Stimulated activated CD4-positive, alpha-beta T cell treated with anti-CD3 and anti-CD28 coated beads, Interleukin-4, amount 100 ng/mL, for 4 hours (primary cell): Measurements from ENCODE around the gene EGR4.

Experiments
- DNase-seq, 2 experiments: peaks; one replicate each; pipeline ENCODE4 v3.0.0-alpha.2; 2020

EGR4 gene

GRCh38 chr2:73289304-73289703, 4.0 kb downstream of the EGR4 start:
- DNase-seq, result no peak

GRCh38 chr2:73286134-73286655, 7.2 kb downstream of the EGR4 start:
- DNase-seq, result no peak

- DNase-seq, result no peak
Observed at GRCh38 chr2:73285159-73285739, 8.1 kb downstream of the EGR4 start.

GRCh38 chr2:73284296-73285158, 8.8 kb downstream of the EGR4 start, which contains the start of gene FBXO41:
Gene FBXO41, minus strand, starts transcription at chr2:73284478. Its CDS starts 14,848 bp downstream, at chr2:73269630.
- peak; percentile 79 to 88 for DNase-seq

GRCh38 chr2:73283545-73284295, 9.6 kb downstream of the EGR4 start:
- DNase-seq, result peak in 1 of 2 experiments; percentile 23

GRCh38 chr2:73282924-73283544, 10.3 kb downstream of the EGR4 start:
- no peak for DNase-seq

GRCh38 chr2:73281244-73281643, 12.1 kb downstream of the EGR4 start:
- DNase-seq, result no peak

- DNase-seq, result no peak
Observed at GRCh38 chr2:73279852-73280251, 13.5 kb downstream of the EGR4 start.

GRCh38 chr2:73272270-73272669, 21.1 kb downstream of the EGR4 start:
- DNase-seq, result no peak

- no peak for DNase-seq
Observed at GRCh38 chr2:73269686-73270465, 23.5 kb downstream of the EGR4 start.

GRCh38 chr2:73268830-73269685, 24.3 kb downstream of the EGR4 start:
- peak; percentile 70 to 71 for DNase-seq

GRCh38 chr2:73268366-73268829, 24.9 kb downstream of the EGR4 start:
- no peak for DNase-seq

- no peak for DNase-seq
Observed at GRCh38 chr2:73267008-73267407, 26.3 kb downstream of the EGR4 start.

- no peak for DNase-seq
Observed at GRCh38 chr2:73266061-73266901, 27.1 kb downstream of the EGR4 start.

GRCh38 chr2:73265298-73266060, 27.9 kb downstream of the EGR4 start:
- no peak for DNase-seq

GRCh38 chr2:73264783-73265182, 28.6 kb downstream of the EGR4 start:
- DNase-seq, result no peak

- DNase-seq, result no peak
Observed at GRCh38 chr2:73264332-73264606, 29.1 kb downstream of the EGR4 start.

- no peak for DNase-seq
Observed at GRCh38 chr2:73263540-73264331, 29.6 kb downstream of the EGR4 start.
